GM19025 (cell line): ENCODE data around the gene PRKCE.

ENCODE experiments used
- ATAC-seq: cut with Tn5 transposase; IDR thresholded peaks from one replicate; pipeline ENCODE4 v1.9.1; 2021; ENCODE audit warnings: mild to moderate bottlenecking, low read depth, moderate library complexity; ENCODE audit not compliant: unreplicated experiment

PRKCE gene

DNA sequence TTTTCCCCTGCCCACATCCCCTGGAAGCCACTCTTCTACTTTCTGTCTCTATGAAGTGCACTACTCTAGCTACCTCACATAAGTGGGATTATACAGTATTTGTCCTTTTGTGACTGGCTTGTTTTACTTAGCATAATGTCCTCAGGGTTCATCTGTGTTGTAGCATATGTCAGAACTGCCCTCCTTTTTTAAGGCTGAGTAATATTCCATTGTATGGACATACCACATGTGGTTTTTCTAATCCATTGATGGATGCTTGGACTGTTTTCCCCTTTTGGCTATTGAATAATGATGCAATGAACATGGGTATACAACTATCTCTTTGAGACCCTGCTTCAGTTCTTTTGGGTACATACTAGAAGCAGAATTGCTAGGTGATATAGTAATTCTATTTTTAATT lies 95.9 kb downstream of the PRKCE start:
- ATAC-seq = no peak

DNA sequence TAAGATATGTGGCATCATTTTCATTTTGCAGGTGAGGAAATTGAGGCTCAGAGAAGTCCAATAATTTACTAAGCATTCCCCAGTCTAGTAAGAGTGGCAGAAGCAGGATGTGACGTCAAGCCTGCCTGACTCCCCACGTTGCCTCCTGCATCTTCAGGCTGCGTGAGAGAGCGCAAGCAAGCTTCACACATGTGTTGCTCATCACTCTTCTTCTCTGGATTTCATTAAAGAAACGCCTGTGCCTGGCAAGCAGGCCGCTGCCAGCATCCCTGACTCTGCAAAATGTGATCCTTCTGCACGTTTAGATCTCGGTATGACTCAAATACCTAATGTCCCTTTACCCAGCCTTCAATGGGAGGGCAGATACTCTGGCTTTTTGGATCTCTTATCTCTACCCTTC lies 96.8 kb downstream of the PRKCE start:
- no peak for ATAC-seq

DNA sequence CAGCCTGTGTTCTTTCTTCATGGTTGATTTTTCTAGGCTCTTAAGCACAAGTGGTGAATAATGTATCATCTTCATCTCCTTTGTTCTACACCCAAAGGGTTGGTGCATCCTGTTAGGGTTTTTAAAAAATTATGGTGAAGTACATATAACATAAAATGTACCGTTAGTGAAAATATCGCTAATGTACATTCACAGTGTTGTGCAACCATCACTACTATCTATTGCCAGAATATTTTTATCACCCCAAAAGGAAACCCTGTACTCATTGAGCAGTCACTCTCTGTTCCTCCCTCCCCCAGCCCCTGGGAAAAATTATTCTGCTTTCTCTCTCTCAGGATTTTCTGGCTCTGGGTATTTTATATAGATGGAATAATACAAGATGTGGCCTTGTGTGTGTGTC lies 98.5 kb downstream of the PRKCE start:
- ATAC-seq = no peak

DNA sequence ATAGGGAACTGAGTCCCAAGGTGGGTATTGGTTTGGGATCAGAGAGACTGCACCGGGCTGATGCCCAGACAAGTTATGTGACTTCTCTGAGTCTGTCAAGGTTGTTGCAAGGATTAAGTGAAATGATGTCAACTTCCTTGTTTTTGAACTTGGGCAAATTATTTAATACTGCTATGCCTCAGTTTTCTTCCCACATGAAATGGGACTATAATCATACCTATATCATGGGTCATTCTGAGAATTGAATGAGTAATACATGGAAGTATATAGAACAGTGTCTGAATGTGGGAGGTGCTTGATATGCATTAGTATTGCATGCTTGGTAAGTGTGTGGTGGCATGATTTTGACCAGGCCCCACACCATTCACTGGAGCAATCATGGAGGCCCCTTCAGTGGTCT lies 99.0 kb downstream of the PRKCE start:
- no peak for ATAC-seq

DNA sequence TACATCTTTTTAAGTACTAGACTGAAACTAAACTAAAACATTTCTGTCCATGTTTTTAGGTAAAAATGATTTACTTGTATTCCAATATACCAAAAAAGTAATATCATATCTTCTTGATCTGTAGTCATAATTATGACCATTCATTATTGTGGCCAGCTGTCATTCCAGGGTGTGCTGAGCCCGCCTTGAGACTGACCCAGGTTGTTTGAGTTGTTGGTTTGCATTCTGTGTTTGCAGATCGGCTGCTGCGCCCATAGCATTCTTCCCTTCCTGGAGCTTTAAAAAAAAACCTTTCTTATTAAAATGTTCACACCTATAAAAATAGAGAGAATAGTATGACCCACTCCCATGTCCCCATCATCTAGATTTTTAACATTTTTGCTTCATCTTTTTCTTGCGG lies 101.9 kb downstream of the PRKCE start:
- ATAC-seq = no peak

DNA sequence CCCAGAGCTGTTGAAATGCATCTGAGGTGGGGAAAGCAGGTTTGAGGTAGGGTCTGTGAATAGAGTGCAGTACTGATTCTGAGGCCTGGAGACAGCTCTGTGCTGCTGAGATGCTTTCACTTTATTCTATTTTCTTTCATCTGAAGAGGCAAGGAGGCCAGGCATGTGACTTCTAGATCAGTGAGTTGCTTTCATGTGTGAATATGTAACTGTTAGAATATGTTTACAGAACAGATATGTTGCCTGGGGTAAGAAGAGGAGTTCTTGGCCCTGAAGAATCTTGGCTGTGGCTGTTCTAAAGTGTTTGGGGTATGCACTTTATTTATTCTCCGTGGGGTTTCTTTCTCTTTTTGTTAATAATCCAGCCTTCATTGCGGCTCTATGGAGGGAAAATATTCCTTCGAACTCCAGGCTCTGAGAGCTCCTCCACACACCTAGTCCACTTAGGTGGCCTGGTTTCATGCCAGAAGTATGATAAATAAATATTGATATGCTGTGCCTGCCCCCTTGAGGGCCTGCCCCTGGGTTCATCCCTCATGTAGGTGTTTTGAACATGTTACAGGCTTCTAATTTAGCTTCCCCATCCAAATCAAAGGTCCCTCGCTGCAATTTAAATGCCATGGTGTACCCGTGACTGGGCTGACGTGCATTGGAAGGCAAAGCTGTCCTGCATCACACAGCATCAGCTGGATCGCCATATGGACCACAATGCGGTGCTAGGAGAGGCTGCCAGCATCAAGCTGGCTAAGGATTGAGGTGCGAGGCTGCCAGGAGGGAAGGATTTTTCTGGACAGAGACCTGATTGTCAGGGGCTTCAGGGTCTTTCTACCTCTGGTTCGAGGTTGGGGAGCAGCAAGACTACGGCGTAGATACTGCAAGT lies 102.9 kb downstream of the PRKCE start:
- ATAC-seq = no peak

DNA sequence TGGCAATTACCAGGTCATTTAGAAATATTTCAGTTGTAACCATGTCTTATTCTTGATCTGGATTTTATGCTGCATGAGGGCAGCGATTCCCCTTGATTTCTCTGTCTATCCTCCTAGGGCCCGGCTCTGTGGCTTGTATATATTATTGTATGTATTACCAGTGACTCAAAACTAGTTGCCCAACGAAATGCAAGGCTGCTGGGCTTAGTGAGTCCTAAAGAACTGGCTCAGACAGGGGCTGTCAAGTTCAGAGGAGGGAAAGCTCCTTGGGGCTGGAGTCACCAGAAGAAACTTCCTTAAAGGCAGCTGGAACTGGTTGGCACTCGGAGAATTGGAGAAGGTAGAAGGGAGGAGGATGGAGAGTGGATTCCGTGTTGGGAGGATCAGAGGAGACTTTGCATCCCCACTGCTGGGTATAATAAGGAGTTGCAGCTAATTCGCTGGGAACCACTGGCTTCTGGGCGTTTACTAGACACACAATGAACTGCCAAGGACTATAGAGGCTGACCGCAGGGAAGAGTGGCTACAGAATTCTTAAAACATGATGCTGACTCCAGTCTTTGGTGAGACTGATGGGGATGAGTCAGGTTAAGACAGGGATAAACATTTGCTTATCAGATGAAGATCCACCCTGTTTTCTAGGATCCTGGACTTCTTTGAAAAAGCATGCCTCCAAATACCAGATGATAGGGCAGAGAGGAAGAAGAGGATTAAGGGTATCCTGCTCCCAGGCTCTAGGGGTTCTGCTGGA lies 104.3 kb downstream of the PRKCE start:
- no peak for ATAC-seq

DNA sequence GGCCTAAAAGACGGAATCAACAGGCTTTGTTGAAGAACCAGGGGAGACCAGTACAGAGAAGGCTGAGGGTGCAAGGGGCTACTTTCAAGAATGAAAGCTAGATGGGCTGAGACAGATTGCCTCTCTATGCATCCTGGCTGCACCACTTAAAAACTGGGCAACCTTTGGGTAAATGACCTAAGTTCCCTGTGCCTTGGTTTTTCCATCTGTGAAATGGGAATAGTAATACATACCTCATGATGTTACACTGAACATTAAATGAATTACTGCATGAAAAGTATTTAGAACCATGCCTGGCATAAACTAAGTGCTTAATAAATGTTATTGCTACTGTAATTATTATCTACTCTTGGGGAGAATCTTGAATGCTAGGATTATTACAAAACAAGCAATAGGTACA lies 106.5 kb downstream of the PRKCE start:
- no peak for ATAC-seq

DNA sequence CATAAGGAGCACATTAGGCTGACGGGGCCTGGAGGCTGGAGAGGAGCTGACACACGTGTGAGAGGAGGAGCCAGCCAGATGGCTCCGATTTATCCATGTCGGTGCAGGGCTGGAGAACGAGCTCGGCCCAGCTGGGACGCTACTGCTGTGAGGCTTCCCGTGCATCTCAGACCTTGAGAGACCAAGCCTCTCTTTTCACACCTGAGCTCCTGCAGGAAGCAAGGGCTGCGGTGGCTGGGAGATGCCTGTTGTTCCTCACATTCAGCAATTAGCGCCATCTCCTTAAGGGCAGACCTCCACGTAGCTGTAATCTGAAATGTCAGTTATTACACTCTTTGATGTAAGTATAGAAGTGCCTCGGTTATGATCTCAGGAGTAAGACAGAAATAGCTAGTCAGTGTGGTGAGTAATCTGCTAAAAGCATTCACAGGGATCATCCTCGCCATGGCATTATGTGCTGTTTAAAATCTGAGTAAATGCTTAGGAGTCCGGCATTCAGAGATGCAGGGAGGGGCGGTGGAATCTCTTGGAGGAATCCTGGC lies 107.9 kb downstream of the PRKCE start:
- ATAC-seq = no peak

DNA sequence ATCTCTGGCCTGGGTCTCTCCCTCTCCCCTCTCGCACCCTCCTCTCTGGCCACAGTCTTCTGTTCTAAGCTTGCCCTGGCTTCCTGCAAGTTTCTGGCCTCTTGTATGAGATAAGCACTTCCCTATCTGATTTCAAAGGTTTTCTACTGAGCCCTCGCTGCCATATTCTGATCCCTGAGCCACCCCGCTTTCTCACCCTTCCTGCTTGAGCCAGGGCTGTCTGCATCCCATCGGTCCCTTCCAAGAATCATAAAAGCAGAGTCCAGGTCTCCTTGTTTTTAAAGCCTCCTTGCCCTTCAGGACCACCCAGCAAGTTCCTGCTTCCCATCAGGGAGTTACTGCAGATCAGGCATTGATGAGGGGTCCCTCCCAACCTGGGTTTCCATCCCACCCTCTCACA lies 110.2 kb downstream of the PRKCE start:
- ATAC-seq = no peak

DNA sequence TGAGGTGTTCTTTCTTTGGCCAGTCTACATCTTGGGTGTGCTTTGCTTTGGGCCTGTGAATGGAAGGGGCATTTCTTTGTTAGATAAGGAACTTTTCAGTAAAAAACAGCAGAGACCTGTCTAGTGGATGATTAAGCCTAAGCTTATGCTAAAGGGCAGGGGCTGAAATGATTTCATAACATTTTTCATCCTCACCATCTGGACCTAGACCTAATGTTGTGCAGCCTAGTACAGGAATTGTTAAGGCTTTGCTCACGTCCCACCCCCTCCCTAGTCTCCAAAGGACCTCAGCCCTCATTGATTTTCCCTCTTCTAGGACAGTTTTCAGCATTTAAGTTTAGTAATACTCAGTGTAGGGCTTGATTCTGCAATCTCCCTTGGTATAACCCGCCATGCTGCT lies 111.8 kb downstream of the PRKCE start:
- no peak for ATAC-seq

DNA sequence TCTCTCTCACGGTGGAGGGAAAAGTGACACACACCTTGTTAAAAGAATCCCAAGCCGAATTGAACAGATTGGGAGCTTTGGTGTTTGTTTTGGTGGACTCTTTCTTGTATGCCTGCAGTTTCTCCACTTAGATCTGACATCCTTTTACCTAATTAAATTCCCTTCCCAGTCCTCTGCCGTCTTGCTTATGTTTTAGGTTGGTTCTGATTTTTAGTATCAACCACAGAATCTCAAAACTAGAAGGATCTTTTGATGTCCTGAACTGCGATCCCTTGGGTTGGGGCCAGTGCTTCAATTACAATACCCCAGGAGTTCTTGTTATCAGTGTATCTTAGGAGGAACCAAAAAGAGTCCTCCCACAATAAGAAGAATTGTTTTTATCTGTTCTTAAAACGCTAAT lies 112.3 kb downstream of the PRKCE start:
- no peak for ATAC-seq

DNA sequence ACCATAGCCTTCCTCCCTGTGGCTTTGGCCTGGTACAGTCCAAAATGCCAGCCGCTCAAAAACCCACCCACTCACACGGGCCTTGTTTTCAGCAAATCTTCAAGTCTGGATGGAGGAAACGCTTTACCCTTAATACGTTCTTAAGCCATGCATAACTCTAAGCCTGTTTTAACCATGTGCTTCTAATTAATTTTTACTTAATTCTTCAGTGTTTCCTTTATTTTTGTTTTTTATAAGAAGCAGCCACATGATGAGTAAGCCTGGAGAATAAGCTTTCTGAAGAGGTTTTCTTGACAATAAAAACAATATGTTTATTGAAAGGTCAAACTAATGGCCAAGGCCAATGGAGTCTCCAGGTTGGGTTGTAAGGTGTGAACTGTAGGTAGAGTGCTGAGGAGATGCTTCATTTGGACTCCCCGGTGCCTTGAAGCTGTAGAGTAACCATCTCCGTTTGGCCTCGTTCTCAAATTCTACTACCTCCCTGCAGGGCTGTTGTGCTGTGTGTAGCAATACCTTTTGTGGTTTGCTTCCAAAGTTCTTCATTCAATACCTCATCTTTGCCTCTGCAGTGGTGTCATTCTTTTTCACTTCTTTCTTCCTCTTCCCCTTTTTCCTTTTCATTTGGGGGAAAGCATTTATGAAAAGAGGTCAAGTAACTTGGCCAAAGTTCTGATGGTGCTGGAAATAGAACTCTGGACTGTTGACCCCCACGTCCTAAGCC lies 113.7 kb downstream of the PRKCE start:
- ATAC-seq = no peak

DNA sequence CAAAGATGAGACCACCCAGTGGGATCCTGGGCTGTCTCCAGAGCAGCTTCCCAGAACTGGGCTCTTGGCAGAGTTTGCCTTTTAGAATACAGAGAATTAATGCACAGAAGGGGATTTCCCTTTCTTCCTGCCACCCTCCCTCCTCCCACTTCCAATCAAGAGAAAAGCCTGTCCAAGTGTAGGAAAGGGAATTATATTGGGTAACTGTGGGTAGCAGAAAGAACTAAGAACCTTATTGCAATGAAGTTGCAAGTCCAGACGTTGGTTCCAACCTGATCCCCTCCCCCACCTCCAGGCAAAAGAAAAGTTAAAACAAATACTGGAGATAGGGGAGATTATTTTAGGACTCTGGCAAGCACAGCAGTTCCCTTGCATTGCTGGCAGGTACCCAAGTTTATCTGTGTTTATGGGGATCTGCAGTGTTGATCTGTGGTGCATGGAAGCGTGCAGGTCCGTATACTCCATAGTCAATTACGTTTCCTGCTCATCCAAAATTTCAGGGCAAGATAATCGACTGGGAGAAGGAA lies 114.3 kb downstream of the PRKCE start:
- no peak for ATAC-seq

DNA sequence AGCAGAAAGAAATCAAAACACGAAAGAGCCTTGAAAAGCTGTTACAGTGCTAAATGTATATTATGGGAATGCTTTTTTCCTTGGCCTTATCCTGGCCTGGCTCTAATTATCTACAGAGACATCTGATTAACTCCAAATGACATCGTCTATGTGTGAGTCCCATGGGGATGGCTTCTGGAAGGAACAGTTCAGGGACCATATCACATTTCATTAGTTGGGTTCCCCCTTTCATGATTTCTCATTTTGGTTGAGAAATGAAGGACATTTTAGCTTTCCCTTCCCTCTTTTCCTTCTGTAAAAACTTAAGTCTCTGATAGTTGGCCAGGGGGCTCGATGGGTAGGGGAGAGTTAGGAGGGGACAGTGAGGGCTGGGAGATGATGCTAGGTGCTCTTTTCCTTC lies 116.7 kb downstream of the PRKCE start:
- ATAC-seq = no peak

DNA sequence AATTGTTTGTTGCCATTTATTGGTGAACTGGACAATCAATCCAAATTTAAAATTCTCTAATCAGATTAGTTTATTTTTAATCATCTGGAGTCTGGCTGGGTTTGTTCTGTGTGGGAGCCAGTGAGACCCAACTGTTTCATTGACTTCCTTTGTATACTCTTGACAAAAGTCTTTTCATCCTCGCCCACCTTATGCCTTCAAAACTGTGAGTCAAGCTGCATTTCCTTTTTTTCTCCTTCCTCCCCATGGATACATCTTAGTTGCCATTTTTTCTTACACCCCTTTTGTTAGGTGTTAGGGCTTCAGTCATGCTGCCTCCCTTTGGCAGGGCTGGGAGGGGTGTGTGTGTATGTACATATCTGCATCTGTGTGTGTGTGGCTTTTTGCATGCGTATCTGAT lies 117.6 kb downstream of the PRKCE start:
- no peak for ATAC-seq

DNA sequence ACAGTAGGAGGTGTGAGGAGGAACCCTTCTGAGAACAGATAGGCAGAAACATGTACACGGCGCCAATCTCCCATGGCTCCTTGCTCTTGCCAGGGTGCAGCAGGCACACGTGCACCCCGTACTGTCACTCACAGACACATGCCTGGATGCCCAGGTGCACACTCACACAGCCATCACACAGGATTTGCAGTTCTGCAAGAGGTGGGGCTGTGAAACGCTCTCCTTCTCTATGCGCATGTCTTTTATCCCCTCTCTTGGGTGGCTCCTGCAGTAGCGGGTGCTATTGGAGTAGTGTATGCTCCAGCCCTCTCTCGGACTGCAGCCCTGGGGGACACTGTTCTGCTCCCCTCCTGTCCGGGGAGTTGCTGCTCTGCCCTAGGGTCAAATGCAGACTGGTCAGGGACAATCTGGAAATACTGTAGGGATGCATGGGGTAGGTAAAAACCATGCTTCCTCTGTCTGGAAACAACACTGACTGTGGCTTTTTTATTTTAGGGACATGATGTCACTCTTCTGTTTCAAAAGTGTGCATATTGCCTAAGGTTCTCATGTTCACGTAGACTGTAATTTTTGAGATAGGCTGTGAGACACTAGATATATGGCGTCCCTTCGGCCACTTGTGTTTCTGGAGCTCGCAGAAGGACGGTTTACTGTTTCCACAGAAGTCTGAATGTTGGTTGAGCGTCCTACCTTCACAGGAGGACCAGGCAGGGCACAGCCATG lies 118.5 kb downstream of the PRKCE start:
- no peak for ATAC-seq

DNA sequence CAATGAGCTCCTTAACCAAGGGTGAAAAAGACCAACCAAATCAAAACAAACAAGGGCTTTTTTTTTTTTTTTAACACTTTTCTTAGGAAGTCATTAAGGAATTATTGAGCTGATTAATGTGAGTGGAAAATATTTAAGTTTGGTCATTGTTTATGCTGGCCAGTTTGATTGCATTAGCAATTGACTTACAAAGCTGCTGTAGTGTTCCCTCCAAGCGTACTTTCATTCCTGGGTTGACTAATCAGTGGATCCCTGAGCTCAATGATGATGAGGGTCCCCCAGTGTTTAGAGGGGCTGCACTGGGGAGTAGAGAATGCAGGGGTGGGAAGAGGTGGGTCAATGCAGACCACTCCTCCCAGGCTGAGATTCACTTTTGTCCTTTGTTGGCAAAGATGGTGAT lies 119.3 kb downstream of the PRKCE start:
- ATAC-seq = no peak

DNA sequence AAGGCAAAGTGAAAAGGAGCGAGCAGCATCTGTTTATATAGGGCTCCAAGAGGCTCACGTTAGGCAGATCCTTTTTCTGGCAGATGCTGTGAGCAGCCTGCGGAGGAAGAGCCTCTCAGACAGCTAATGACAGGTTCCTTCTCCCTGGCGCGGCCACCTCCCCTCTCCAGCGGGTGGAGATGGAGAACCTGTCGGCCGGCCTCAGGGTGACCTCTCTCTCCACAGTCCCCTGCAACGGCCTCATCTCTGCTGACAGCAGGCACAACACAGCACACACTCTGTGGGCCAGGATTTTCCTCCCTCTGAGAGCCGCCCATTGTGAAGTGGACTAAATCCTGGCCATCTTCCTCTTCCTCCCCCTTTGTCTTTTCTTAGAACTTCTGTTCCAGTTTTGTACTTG lies 119.8 kb downstream of the PRKCE start:
- no peak for ATAC-seq

DNA sequence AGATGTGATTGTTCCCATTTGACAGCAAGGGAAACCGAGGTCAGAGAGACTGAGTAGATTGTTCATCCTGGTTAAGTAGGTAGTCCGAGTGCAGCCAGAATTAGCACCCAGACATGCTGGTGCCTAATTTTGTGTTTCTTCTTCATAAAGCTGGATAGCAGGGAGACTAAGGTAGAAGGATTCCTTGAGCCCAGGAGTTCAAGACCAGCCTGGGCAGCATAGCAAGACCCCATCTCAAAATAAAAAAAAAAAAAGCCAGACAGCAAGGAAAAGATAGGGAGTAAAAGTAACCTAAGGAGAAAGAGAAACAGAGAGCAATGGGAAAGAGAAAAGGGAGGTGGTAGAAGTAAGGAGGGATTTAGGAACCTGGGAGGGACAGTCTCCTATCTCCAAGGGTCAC lies 120.6 kb downstream of the PRKCE start:
- no peak for ATAC-seq
